LNCAP (cell line): ENCODE data around the gene PPARA.
A peak's percentile ranks its signal among the peaks of the same experiment; 100 is the strongest.

Experiments used
- CTCF ChIP-seq: fragments of 450-650 bp; IDR thresholded peaks from 2 replicates; pipeline ENCODE4 v1.5.1; 2017; ENCODE audit warnings: mild to moderate bottlenecking

PPARA gene

GRCh38 chr22:46125816-46126765 is 24.2 kb upstream of the PPARA start:
- no peak for TF ChIP-seq CTCF

- TF ChIP-seq CTCF = no peak
Observed at GRCh38 chr22:46126853-46127385, 23.4 kb upstream of the PPARA start.

DNA sequence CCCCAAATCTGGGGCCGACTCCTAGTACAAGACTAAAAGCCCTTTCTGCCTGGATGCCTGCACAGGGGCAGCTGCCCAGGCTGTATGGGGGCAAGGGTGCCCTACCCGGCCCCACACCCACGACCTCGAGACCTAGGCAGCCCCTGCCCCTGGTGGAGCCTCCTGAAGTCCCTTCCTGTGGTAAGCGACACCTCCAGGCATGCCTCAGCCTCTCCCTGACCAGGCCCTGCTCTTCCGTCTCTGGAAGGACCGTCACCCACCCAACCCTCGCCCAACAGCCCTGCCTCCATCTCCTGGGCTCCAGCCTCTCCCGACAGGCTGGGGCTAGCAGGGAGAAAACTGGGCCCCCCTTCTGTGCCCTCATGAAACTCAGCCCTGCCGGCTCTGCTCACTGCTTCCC is 22.8 kb upstream of the PPARA start:
- TF ChIP-seq CTCF = no peak

GRCh38 chr22:46128606-46129005 is 21.7 kb upstream of the PPARA start:
- TF ChIP-seq CTCF = no peak

DNA sequence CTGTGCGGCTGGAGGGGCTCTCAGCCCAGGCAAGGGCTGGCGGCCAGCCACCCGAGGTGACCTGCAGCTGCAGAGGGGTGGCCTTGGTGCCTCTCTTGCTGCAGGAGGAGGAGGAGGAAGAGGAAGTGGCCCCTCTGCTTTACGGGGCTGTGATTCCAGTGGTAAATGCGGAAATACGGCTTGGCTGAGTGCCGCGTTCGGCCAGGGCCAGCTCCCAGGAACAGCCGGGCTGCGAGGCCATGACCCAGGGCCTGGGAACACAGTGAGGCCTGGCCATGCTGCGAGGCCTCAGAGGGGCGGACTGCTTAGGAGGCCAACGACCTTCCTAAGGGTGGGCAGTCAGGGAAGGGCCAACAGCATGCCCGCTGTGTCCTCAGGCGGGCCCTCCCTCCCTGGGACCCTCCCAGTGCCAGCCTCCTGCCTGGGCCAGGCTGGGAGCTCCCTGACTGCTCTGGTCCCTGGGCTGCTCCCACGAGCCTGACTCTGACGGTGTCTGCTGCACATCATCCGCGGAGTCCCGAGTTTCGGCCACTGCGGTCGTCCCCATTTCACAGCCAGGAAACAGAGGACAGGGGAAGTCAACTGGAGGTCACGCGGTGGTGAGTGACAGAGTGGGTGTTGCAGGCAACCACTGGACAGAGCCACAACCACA is 20.8 kb upstream of the PPARA start:
- TF ChIP-seq CTCF = no peak

GRCh38 chr22:46131151-46131587 is 19.2 kb upstream of the PPARA start:
- TF ChIP-seq CTCF = peak; percentile 43; the same call in 1 of the 2 replicates

- no peak for TF ChIP-seq CTCF
Observed at GRCh38 chr22:46132830-46133587, 17.3 kb upstream of the PPARA start.
